AG04450 (cell line): ENCODE data around the gene ATG2A. TPM values are rescaled to one million over a fixed set of nuclear protein-coding genes. Genes with fewer than 3 reads are reported as not detected.

ENCODE experiments used
- CTCF ChIA-PET: fragments of 300-600, 350-600 bp; formaldehyde crosslinking; extraction: SDS; loops from one replicate; lab custom pipeline; 2022; ENCODE audit warnings: antibody characterized with exemption, inconsistent platforms; lab: Charles Lee
- POLR2A ChIA-PET: fragments of 350-600 bp; formaldehyde crosslinking; extraction: SDS; loops from one replicate; lab custom pipeline; 2021; ENCODE audit warnings: antibody characterized with exemption, inconsistent platforms; lab: Yijun Ruan, JAX
- DNase-seq: peaks from one replicate; pipeline ENCODE4 v3.0.0-alpha.2; 2011; ENCODE audit warnings: low read depth, low spot score
- H3K27ac ChIP-seq: one replicate; pipeline ENCODE4 v1.5.1; 2012; ENCODE audit warnings: low read depth, low read length, control low read depth
- H3K27me3 ChIP-seq: one replicate; pipeline ENCODE4 v1.6.0; 2012; ENCODE audit warnings: low read length; ENCODE audit not compliant: control insufficient read depth, insufficient read depth
- H3K4me3 ChIP-seq: 2 replicates; pipeline ENCODE4 v1.5.1; 2011; ENCODE audit warnings: mild to moderate bottlenecking, low read depth, low read length, control low read depth
- H3K9me3 ChIP-seq: 2 replicates; pipeline ENCODE4 v1.5.1; 2012; ENCODE audit warnings: low read length; ENCODE audit not compliant: control insufficient read depth, insufficient read depth
- CTCF ChIP-seq: IDR thresholded peaks from 2 replicates; pipeline ENCODE4 v1.5.1; 2011; ENCODE audit warnings: low read depth, low read length, control low read depth, inconsistent platforms
- polyA plus RNA-seq: library from polyadenylated mRNA; depleted of rRNA; stranded (reverse); fragments of >200 nt; gene quantifications from 2 replicates; pipeline ENCODE4 v1.2.3, GENCODE V29; 2011

ATG2A gene
- polyA plus RNA-seq, 1 experiment = 3.7 TPM

- Histone ChIP-seq H3K4me3 (no peak overlapping the region), H3K27ac (no peak overlapping the region), H3K9me3 (no peaks in the 10 kb centered on the region; the same call in 1 of the 2 replicates), H3K27me3 (no peaks in the 10 kb centered on the region)
- DNase-seq = no peak
- ChIA-PET POLR2A (interaction anchor here (0.6 kb wide), 1 partner anchor 43 kb away, joined by 3 read pairs; no protein-coding TSS in a partner anchor), CTCF (interaction anchor here (0.5 to 4.1 kb wide), 17 partner anchors 9 to 116 kb away, joined by 3 to 82 read pairs (median 4); partner anchors contain the start of genes CDC42BPG, PPP2R5B and SF1)
- peak; percentile 87 for TF ChIP-seq CTCF
Observed at GRCh38 chr11:64894070-64894811, 22.8 kb downstream of the ATG2A start.

GRCh38 chr11:64893194-64894069 lies 23.6 kb downstream of the ATG2A start:
- no peak for TF ChIP-seq CTCF
- no peak overlapping the region for H3K4me3 ChIP-seq
- no peaks in the 10 kb centered on the region; the same call in 1 of the 2 replicates for H3K9me3 ChIP-seq
- no peaks in the 10 kb centered on the region for H3K27me3 ChIP-seq
- H3K27ac ChIP-seq = no peak overlapping the region
- no peak for DNase-seq
- CTCF ChIA-PET = interaction anchor here (0.8 to 4.1 kb wide), 14 partner anchors 8 to 115 kb away, joined by 3 to 82 read pairs (median 4); partner anchors contain the start of genes CDC42BPG, PPP2R5B and SF1
- POLR2A ChIA-PET = interaction anchor here (0.6 kb wide), 1 partner anchor 126 kb away, joined by 3 read pairs; no protein-coding TSS in a partner anchor

GRCh38 chr11:64892838-64893193 lies 24.2 kb downstream of the ATG2A start:
- no peak overlapping the region for H3K27ac ChIP-seq
- no peaks in the 10 kb centered on the region for H3K27me3 ChIP-seq
- no peaks in the 10 kb centered on the region; the same call in 1 of the 2 replicates for H3K9me3 ChIP-seq
- no peak for DNase-seq
- TF ChIP-seq CTCF = no peak
- no peak overlapping the region for H3K4me3 ChIP-seq
- POLR2A ChIA-PET = interaction anchor here (0.6 kb wide), 1 partner anchor 126 kb away, joined by 3 read pairs; no protein-coding TSS in a partner anchor
- CTCF ChIA-PET = interaction anchor here (0.8 to 4.1 kb wide), 4 partner anchors 8 to 45 kb away, joined by 3 to 82 read pairs (median 8); no protein-coding TSS in a partner anchor

GRCh38 chr11:64892411-64892831 lies 24.6 kb downstream of the ATG2A start:
- no peak overlapping the region for H3K27ac ChIP-seq
- POLR2A ChIA-PET = interaction anchor here (0.6 kb wide), 1 partner anchor 127 kb away, joined by 3 read pairs; no protein-coding TSS in a partner anchor
- no peak for TF ChIP-seq CTCF
- H3K4me3 ChIP-seq = no peak overlapping the region
- CTCF ChIA-PET = interaction anchor here (0.8 to 4.1 kb wide), 2 partner anchors 29 to 45 kb away, joined by 3 to 82 read pairs; no protein-coding TSS in a partner anchor
- H3K9me3 ChIP-seq = no peaks in the 10 kb centered on the region; the same call in 1 of the 2 replicates
- DNase-seq = no peak
- H3K27me3 ChIP-seq = no peaks in the 10 kb centered on the region
